HepG2 (cell line): Measurements from ENCODE around the gene NEDD8. TPM values are rescaled to one million over a fixed set of nuclear protein-coding genes. Genes with fewer than 3 reads are reported as not detected.
A peak's percentile ranks its signal among the peaks of the same experiment; 100 is the strongest.

ENCODE experiments used
- ATF7 ChIP-seq, 2 experiments: fragments of 450-650 bp in 1 of 2; sonication (generic) in 1 of 2; formaldehyde crosslinking in 1 of 2; IDR thresholded peaks; 2 replicates each; pipeline versions ENCODE4 v1.4.0 to v1.6.1; 2016 to 2020; ENCODE audit warnings: antibody characterized with exemption in 1 of 2, mild to moderate bottlenecking in 1 of 2, missing genetic modification reagents in 1 of 2
- CENPT ChIP-seq: sonication (generic); formaldehyde crosslinking; IDR thresholded peaks from 2 replicates; pipeline ENCODE4 v1.8.0; 2022; ENCODE audit warnings: low read depth, mild to moderate bottlenecking, moderate library complexity, missing genetic modification reagents
- FOXK2 ChIP-seq: fragments of 450-650 bp; IDR thresholded peaks from 2 replicates; pipeline ENCODE4 v1.6.1; 2016
- FOXP1 ChIP-seq, 2 experiments: fragments of 450-650 bp in 1 of 2; IDR thresholded peaks; 2 replicates each; pipeline ENCODE4 v1.6.1; 2017 to 2018; ENCODE audit warnings: antibody characterized with exemption in 1 of 2
- GFI1 ChIP-seq: sonication (generic); formaldehyde crosslinking; IDR thresholded peaks from 2 replicates; pipeline ENCODE4 v1.5.0; 2020; ENCODE audit warnings: missing genetic modification reagents, mild to moderate bottlenecking, borderline replicate concordance
- ISX ChIP-seq: sonication (generic); formaldehyde crosslinking; conservative IDR thresholded peaks from 2 replicates; pipeline ENCODE4 v1.5.0; 2020; ENCODE audit warnings: missing genetic modification reagents
- MYNN ChIP-seq: sonication (generic); formaldehyde crosslinking; IDR thresholded peaks from 2 replicates; pipeline ENCODE4 v1.4.0; 2020; ENCODE audit warnings: mild to moderate bottlenecking, low read depth, missing genetic modification reagents
- SAP130 ChIP-seq: IDR thresholded peaks from 2 replicates; pipeline ENCODE4 v1.6.1; 2016; ENCODE audit warnings: low read depth
- THAP11 ChIP-seq: IDR thresholded peaks from 2 replicates; pipeline ENCODE4 v1.6.1; 2016; ENCODE audit warnings: missing biosample characterization, missing genetic modification reagents
- YEATS4 ChIP-seq: sonication (generic); formaldehyde crosslinking; IDR thresholded peaks from 2 replicates; pipeline ENCODE4 v1.4.0; 2020; ENCODE audit warnings: missing genetic modification reagents, borderline replicate concordance
- ZIK1 ChIP-seq: sonication (generic); formaldehyde crosslinking; IDR thresholded peaks from 2 replicates; pipeline ENCODE4 v1.5.0; 2020; ENCODE audit warnings: mild to moderate bottlenecking, low read depth, missing genetic modification reagents, borderline replicate concordance
- ZKSCAN8 ChIP-seq: IDR thresholded peaks from 2 replicates; pipeline ENCODE4 v1.6.1; 2016; ENCODE audit warnings: borderline replicate concordance, missing genetic modification reagents, missing compliant biosample characterization
- ZNF101 ChIP-seq: sonication (generic); formaldehyde crosslinking; IDR thresholded peaks from 2 replicates; pipeline ENCODE4 v1.4.0; 2020; ENCODE audit warnings: mild to moderate bottlenecking, low read depth, missing genetic modification reagents, borderline replicate concordance
- ZNF343 ChIP-seq: sonication (generic); formaldehyde crosslinking; IDR thresholded peaks from 2 replicates; pipeline ENCODE4 v1.4.0; 2020; ENCODE audit warnings: mild to moderate bottlenecking, missing genetic modification reagents
- ZNF552 ChIP-seq: sonication (generic); formaldehyde crosslinking; IDR thresholded peaks from 2 replicates; pipeline ENCODE4 v1.9.0; 2022; ENCODE audit warnings: missing genetic modification reagents, mild to moderate bottlenecking, borderline replicate concordance
- ZNF607 ChIP-seq: sonication (generic); formaldehyde crosslinking; IDR thresholded peaks from 2 replicates; pipeline ENCODE4 v1.5.1; 2020; ENCODE audit warnings: missing genetic modification reagents, mild to moderate bottlenecking, borderline replicate concordance
- ZNF720 ChIP-seq: sonication (generic); formaldehyde crosslinking; IDR thresholded peaks from 2 replicates; pipeline ENCODE4 v1.4.0; 2020; ENCODE audit warnings: missing genetic modification reagents
- ZNF850 ChIP-seq: sonication (generic); formaldehyde crosslinking; conservative IDR thresholded peaks from 2 replicates; pipeline ENCODE4 v1.9.0; 2021; ENCODE audit warnings: mild to moderate bottlenecking, missing genetic modification reagents
- ZSCAN30 ChIP-seq: sonication (generic); formaldehyde crosslinking; IDR thresholded peaks from 2 replicates; pipeline ENCODE4 v1.5.0; 2020; ENCODE audit warnings: mild to moderate bottlenecking, missing genetic modification reagents
- polyA plus RNA-seq, 8 experiments: library from polyadenylated mRNA; depleted of rRNA in 3 of 8; stranded (reverse) in 7 of 8; unstranded in 1 of 8; fragments of >200 nt; fragmentation: Illumina TruSeq in 4 of 8; extraction: Trizol in 4 of 8; gene quantifications; 2 replicates each; pipeline versions ENCODE4 v1.2.1 to v1.2.3, GENCODE V29; 2011 to 2016; ENCODE audit warnings: low read depth in 4 of 8, missing spikeins in 1 of 8, mixed read lengths in 1 of 8; ENCODE audit not compliant: insufficient read depth in 1 of 8
- total RNA-seq, 5 experiments: library from RNA; depleted of rRNA; stranded (reverse); fragments of >200 nt; fragmentation: Illumina TruSeq; extraction: Trizol; gene quantifications; 2 replicates each; pipeline ENCODE4 v1.2.3, GENCODE V29; 2016; ENCODE audit warnings: low read depth in 1 of 5
- TF ChIP-seq, protein P1 (sequence below): sonication (generic); formaldehyde crosslinking; conservative IDR thresholded peaks from 2 replicates; pipeline ENCODE4 v1.8.0; 2022; ENCODE audit warnings: mild to moderate bottlenecking, moderate library complexity, missing genetic modification reagents
- TF ChIP-seq, protein P2 (sequence below): sonication (generic); formaldehyde crosslinking; conservative IDR thresholded peaks from 2 replicates; pipeline ENCODE4 v1.4.0; 2020; ENCODE audit warnings: missing genetic modification reagents
- TF ChIP-seq, protein P3 (sequence below): sonication (generic); formaldehyde crosslinking; IDR thresholded peaks from 2 replicates; pipeline ENCODE4 v1.5.1; 2020; ENCODE audit warnings: missing genetic modification reagents, mild to moderate bottlenecking, borderline replicate concordance
- TF ChIP-seq, protein P4 (sequence below): sonication (generic); formaldehyde crosslinking; IDR thresholded peaks from 2 replicates; pipeline ENCODE4 v1.4.0; 2020; ENCODE audit warnings: missing genetic modification reagents

NEDD8 gene
- total and polyA plus RNA-seq, 2 of the 13 experiments (the other 11 are each of a cell fraction or from before 2014, with no cell fraction given): 535 to 713 TPM

DNA sequence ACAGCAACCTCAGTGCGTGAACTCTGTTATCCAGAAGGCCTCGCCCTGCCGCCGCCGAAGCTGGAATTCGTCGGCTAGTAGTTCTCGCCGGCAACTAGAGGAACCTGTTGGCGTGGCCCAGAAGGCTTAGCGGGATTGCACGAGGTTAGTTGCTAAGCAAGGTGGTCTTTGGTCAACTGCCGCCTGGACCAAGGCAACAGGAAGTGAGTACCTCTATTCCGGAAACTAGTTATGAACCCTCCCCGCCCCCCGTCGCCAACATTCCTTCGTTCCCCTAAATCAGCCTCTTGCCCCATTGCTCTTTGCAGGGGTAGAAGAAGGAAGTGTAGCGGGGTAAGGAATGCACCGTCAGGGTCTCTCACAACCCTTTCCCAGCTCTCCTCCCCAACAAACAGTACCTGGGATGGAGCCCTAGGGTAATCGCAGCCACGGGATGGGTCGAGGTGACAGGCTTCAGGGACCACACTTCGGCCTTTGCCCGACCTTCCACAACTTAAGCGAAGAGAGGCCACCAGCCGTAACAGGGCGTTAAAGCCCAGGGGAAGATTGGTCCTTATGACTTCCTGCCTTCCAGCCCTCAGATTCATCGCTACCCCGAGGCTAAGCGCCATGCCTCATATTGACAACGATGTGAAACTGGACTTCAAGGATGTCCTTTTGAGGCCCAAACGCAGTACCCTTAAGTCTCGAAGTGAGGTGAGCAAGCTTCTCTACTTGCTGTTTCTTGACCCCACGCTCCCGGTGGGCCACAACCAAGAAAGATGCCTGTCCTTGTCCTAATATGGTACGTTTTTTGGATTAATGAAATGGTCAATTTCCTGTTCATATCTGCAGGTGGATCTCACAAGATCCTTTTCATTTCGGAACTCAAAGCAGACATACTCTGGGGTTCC lies 724 bp upstream of the NEDD8 start, which contains the start of gene GMPR2 (continued):
- no peak for TF ChIP-seq ZNF720 (CRISPR knock-in tag)
- TF ChIP-seq ZIK1 (CRISPR knock-in tag): peak; percentile 91; the same call in 1 of the 2 replicates
- TF ChIP-seq, protein P1, sequence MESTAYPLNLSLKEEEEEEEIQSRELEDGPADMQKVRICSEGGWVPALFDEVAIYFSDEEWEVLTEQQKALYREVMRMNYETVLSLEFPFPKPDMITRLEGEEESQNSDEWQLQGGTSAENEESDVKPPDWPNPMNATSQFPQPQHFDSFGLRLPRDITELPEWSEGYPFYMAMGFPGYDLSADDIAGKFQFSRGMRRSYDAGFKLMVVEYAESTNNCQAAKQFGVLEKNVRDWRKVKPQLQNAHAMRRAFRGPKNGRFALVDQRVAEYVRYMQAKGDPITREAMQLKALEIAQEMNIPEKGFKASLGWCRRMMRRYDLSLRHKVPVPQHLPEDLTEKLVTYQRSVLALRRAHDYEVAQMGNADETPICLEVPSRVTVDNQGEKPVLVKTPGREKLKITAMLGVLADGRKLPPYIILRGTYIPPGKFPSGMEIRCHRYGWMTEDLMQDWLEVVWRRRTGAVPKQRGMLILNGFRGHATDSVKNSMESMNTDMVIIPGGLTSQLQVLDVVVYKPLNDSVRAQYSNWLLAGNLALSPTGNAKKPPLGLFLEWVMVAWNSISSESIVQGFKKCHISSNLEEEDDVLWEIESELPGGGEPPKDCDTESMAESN (CRISPR knock-in tag): peak; percentile 86
- peak; percentile 52; the same call in 1 of the 2 replicates for TF ChIP-seq ZNF607 (CRISPR knock-in tag)
- peak; percentile 95 for TF ChIP-seq MYNN (CRISPR knock-in tag)
- TF ChIP-seq ZNF552: peak; percentile 66; the same call in 1 of the 2 replicates
- peak; percentile 77; the same call in 1 of the 2 replicates for TF ChIP-seq CENPT (CRISPR knock-in tag)
- peak; percentile 95 for TF ChIP-seq ZNF343 (CRISPR knock-in tag)
- TF ChIP-seq, protein P2, sequence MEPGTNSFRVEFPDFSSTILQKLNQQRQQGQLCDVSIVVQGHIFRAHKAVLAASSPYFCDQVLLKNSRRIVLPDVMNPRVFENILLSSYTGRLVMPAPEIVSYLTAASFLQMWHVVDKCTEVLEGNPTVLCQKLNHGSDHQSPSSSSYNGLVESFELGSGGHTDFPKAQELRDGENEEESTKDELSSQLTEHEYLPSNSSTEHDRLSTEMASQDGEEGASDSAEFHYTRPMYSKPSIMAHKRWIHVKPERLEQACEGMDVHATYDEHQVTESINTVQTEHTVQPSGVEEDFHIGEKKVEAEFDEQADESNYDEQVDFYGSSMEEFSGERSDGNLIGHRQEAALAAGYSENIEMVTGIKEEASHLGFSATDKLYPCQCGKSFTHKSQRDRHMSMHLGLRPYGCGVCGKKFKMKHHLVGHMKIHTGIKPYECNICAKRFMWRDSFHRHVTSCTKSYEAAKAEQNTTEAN (CRISPR knock-in tag): peak; percentile 92; the same call in 1 of the 2 replicates
- TF ChIP-seq, protein P3, sequence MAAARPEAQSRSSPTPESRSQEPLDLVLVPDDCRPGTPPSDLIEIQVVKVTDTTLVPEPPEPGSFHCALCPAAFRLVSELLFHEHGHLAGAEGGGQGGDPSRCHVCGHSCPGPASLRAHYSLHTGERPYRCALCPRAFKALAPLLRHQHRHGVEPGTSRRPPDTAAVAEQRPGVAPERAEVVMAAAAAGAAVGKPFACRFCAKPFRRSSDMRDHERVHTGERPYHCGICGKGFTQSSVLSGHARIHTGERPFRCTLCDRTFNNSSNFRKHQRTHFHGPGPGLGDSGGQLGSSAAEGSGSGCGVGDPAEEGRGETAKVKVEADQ: peak; percentile 96
- peak; percentile 20; the same call in 1 of the 2 replicates for TF ChIP-seq ZNF101 (CRISPR knock-in tag)
- TF ChIP-seq YEATS4: peak; percentile 99
- TF ChIP-seq GFI1: no peak
- TF ChIP-seq FOXP1 (IDR thresholded peaks at IDR 0.05): no peak
- peak; percentile 44; the same call in 1 of the 2 replicates for TF ChIP-seq FOXP1 (CRISPR knock-in tag; IDR thresholded peaks at IDR 0.05)
- peak; percentile 90 for TF ChIP-seq SAP130 (CRISPR knock-in tag)
- TF ChIP-seq ZSCAN30 (CRISPR knock-in tag): no peak
- TF ChIP-seq ZNF850 (CRISPR knock-in tag): 0 out of 2 replicates have a peak, but pooled peaks have one; percentile 84
- no peak for TF ChIP-seq ATF7 (IDR thresholded peaks at IDR 0.05)
- peak; percentile 55 for TF ChIP-seq ATF7 (CRISPR knock-in tag; IDR thresholded peaks at IDR 0.05)
- TF ChIP-seq THAP11 (CRISPR knock-in tag): peak; percentile 95
- TF ChIP-seq FOXK2: peak; percentile 59
- TF ChIP-seq ISX: peak; percentile 67; the same call in 1 of the 2 replicates
- TF ChIP-seq, protein P4, sequence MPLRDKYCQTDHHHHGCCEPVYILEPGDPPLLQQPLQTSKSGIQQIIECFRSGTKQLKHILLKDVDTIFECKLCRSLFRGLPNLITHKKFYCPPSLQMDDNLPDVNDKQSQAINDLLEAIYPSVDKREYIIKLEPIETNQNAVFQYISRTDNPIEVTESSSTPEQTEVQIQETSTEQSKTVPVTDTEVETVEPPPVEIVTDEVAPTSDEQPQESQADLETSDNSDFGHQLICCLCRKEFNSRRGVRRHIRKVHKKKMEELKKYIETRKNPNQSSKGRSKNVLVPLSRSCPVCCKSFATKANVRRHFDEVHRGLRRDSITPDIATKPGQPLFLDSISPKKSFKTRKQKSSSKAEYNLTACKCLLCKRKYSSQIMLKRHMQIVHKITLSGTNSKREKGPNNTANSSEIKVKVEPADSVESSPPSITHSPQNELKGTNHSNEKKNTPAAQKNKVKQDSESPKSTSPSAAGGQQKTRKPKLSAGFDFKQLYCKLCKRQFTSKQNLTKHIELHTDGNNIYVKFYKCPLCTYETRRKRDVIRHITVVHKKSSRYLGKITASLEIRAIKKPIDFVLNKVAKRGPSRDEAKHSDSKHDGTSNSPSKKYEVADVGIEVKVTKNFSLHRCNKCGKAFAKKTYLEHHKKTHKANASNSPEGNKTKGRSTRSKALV (CRISPR knock-in tag): peak; percentile 24; the same call in 1 of the 2 replicates
- TF ChIP-seq ZKSCAN8: peak; percentile 44; the same call in 1 of the 2 replicates
